Measurements from ENCODE around the gene WNT5A. TPM values are rescaled to one million over a fixed set of nuclear protein-coding genes. Genes with fewer than 3 reads are reported as not detected.

WNT5A gene
- total and polyA plus RNA-seq, 2 donors (not counting 1 experiment from before 2014, with no cell fraction given), result not detected

DNA sequence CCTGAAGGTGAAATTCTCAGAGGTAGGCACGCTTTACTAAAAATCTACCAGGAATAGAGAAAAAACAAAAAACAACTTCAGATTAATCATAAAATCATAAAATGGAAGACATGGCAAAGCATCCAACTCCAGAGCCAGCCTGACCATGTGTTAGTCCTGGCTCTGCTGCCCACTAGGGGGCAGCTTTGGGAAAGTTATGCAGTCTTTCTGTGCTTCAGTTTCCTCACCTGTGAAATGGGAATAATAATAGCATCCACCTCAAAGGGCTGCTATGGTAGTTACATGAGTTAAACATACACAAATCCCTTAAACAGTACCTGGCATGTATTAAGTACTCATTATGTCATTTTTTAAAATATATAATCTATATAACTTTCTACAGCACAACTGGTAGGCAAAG is 52.3 kb downstream of the WNT5A start:
- H3K27ac ChIP-seq (ENCODE audit: low read length in 2 of 2), result no peak overlapping the region
- DNase-seq (no peak), ATAC-seq (ENCODE audit: low read depth) (no peak)
- no peak overlapping the region for H3K4me2 ChIP-seq (replicated peaks; ENCODE audit: low read depth, low read length, poor library complexity, severe bottlenecking)
- Mint-ChIP-seq H3K27ac (no peak overlapping the region), H3K4me1 (no peaks in the 10 kb centered on the region), H3K9me3 (ENCODE audit: insufficient read depth) (no peaks in the 10 kb centered on the region), H3K4me3 (no peak overlapping the region), H3K27me3 (peaks cover 6% of the 10 kb centered on the region)
- ChIA-PET CTCF (no interaction called here), POLR2A (no interaction called here)
- WGBS (ENCODE audit: insufficient coverage), result no CpG with 5 or more reads among the region's 1 CpG
- H3K36me3 ChIP-seq (replicated peaks in 1 of 2; ENCODE audit: control extremely low read depth in 1 of 2, control insufficient read depth in 1 of 2, extremely low read depth in 1 of 2, insufficient read depth in 2 of 2, low read length in 1 of 2), result no peaks in the 10 kb centered on the region
- H3K4me1 ChIP-seq (ENCODE audit: control insufficient read depth in 2 of 2, insufficient read depth in 2 of 2, low read length in 2 of 2), result no peaks in the 10 kb centered on the region
- intact Hi-C loops (cut with micrococcal nuclease), result no loop called here
- no peaks in the 10 kb centered on the region for H4K20me1 ChIP-seq (ENCODE audit: control insufficient read depth, insufficient read depth, low read length, poor library complexity, severe bottlenecking)
- no peaks in the 10 kb centered on the region for H3K79me2 ChIP-seq (ENCODE audit: control insufficient read depth, insufficient read depth, low read length)
- no peak overlapping the region for H2AFZ ChIP-seq (ENCODE audit: insufficient read depth, low read depth, low read length, poor library complexity, severe bottlenecking)
- peaks cover 0 to 4% (median 0%) of the 10 kb centered on the region in 3 donors for H3K9me3 ChIP-seq (ENCODE audit: control extremely low read depth in 1 of 3, control insufficient read depth in 2 of 3, insufficient read depth in 1 of 3, low read length in 2 of 3)
- H3K9ac ChIP-seq (ENCODE audit: low read length), result no peak overlapping the region
- H3K27me3 ChIP-seq (replicated peaks in 1 of 4; ENCODE audit: control extremely low read depth in 1 of 4, control insufficient read depth in 3 of 4, insufficient read depth in 4 of 4, low read length in 3 of 4), result no peaks in the 10 kb centered on the region
- H3K4me3 ChIP-seq (ENCODE audit: control extremely low read depth in 1 of 5, extremely low read depth in 1 of 5, insufficient read depth in 1 of 5, low read depth in 2 of 5, low read length in 4 of 5), result no peak overlapping the region
- TF ChIP-seq EZH2 (IDR thresholded peaks at IDR 0.05; ENCODE audit: borderline replicate concordance, insufficient read depth, low read depth, low read length, poor library complexity, severe bottlenecking), result no peak
- TF ChIP-seq, protein P1, sequence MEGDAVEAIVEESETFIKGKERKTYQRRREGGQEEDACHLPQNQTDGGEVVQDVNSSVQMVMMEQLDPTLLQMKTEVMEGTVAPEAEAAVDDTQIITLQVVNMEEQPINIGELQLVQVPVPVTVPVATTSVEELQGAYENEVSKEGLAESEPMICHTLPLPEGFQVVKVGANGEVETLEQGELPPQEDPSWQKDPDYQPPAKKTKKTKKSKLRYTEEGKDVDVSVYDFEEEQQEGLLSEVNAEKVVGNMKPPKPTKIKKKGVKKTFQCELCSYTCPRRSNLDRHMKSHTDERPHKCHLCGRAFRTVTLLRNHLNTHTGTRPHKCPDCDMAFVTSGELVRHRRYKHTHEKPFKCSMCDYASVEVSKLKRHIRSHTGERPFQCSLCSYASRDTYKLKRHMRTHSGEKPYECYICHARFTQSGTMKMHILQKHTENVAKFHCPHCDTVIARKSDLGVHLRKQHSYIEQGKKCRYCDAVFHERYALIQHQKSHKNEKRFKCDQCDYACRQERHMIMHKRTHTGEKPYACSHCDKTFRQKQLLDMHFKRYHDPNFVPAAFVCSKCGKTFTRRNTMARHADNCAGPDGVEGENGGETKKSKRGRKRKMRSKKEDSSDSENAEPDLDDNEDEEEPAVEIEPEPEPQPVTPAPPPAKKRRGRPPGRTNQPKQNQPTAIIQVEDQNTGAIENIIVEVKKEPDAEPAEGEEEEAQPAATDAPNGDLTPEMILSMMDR (IDR thresholded peaks at IDR 0.05), result peak; percentile 27

DNA sequence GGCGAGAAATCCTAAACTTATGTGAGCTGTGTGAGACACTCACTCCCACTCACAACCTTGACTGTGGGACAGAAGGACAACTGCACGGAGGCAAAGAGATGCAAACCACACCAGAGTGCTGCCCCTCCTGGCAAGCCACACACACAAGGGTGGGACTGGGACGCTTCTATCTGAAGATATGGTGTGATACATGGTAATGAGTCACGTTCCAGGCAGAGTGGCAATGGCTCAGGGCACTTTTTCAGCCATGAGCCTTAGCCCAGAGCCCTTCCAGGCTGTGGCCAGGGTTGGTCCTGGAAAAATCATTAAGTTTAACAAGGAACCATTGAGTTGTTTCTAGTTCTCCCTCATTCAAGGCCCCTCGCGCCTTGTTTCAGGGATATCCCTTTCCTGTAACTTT is 56.1 kb downstream of the WNT5A start:
- CTCF ChIA-PET, result no interaction called here
- no peaks in the 10 kb centered on the region for H3K27me3 ChIP-seq (replicated peaks in 1 of 4; ENCODE audit: control extremely low read depth in 1 of 4, control insufficient read depth in 3 of 4, insufficient read depth in 4 of 4, low read length in 3 of 4)
- no peak overlapping the region for H3K27ac ChIP-seq (ENCODE audit: low read length in 2 of 2)
- H3K79me2 ChIP-seq (ENCODE audit: control insufficient read depth, insufficient read depth, low read length), result no peaks in the 10 kb centered on the region
- intact Hi-C loops (cut with micrococcal nuclease), result no loop called here
- no peak overlapping the region for H3K4me3 Mint-ChIP-seq
- no peak overlapping the region for H3K9ac ChIP-seq (ENCODE audit: low read length)
- H3K36me3 ChIP-seq (replicated peaks in 1 of 2; ENCODE audit: control extremely low read depth in 1 of 2, control insufficient read depth in 1 of 2, extremely low read depth in 1 of 2, insufficient read depth in 2 of 2, low read length in 1 of 2), result no peaks in the 10 kb centered on the region
- peaks cover 0 to 4% (median 0%) of the 10 kb centered on the region in 3 donors for H3K9me3 ChIP-seq (ENCODE audit: control extremely low read depth in 1 of 3, control insufficient read depth in 2 of 3, insufficient read depth in 1 of 3, low read length in 2 of 3)
- no peak overlapping the region for H3K27ac Mint-ChIP-seq
- WGBS (ENCODE audit: insufficient coverage), result 100% methylated on average over 2 of the region's 6 CpGs
- H3K9me3 Mint-ChIP-seq (ENCODE audit: insufficient read depth), result no peaks in the 10 kb centered on the region
- H3K27me3 Mint-ChIP-seq, result peaks cover 6% of the 10 kb centered on the region
- TF ChIP-seq EZH2 (IDR thresholded peaks at IDR 0.05; ENCODE audit: borderline replicate concordance, insufficient read depth, low read depth, low read length, poor library complexity, severe bottlenecking), result no peak
- TF ChIP-seq, protein P1 (IDR thresholded peaks at IDR 0.05), result no peak
- H3K4me2 ChIP-seq (replicated peaks; ENCODE audit: low read depth, low read length, poor library complexity, severe bottlenecking), result no peak overlapping the region
- H3K4me1 Mint-ChIP-seq, result no peaks in the 10 kb centered on the region
- POLR2A ChIA-PET, result no interaction called here
- H2AFZ ChIP-seq (ENCODE audit: insufficient read depth, low read depth, low read length, poor library complexity, severe bottlenecking), result no peak overlapping the region
- ATAC-seq (ENCODE audit: low read depth) (no peak), DNase-seq (no peak)
- H3K4me3 ChIP-seq (ENCODE audit: control extremely low read depth in 1 of 5, extremely low read depth in 1 of 5, insufficient read depth in 1 of 5, low read depth in 2 of 5, low read length in 4 of 5), result no peak overlapping the region
- H3K4me1 ChIP-seq (ENCODE audit: control insufficient read depth in 2 of 2, insufficient read depth in 2 of 2, low read length in 2 of 2), result no peaks in the 10 kb centered on the region
- H4K20me1 ChIP-seq (ENCODE audit: control insufficient read depth, insufficient read depth, low read length, poor library complexity, severe bottlenecking), result no peaks in the 10 kb centered on the region
